ENCODE data around the gene PCBP3.

GRCh38 chr21:45761704-45762103 lies 118.2 kb downstream of the PCBP3 start:
- no peak for TF ChIP-seq CTCF (IDR thresholded peaks at IDR 0.05)
- no peak for TF ChIP-seq POLR2A (IDR thresholded peaks at IDR 0.05)

Data from right lobe of liver (tissue), 4 donors.